Fibroblast of villous mesenchyme (primary cell): Measurements from ENCODE around the gene POMP. TPM values are rescaled to one million over a fixed set of nuclear protein-coding genes. Genes with fewer than 3 reads are reported as not detected.
A peak's percentile ranks its signal among the peaks of the same experiment; 100 is the strongest.

Experiments used
- DNase-seq: peaks from one replicate; pipeline ENCODE4 v3.0.0-alpha.2; 2010; ENCODE audit warnings: low read depth
- H3K4me3 ChIP-seq: 2 replicates; pipeline ENCODE4 v1.5.1; 2011; ENCODE audit warnings: low read depth, mild to moderate bottlenecking, low read length
- CTCF ChIP-seq: IDR thresholded peaks from 2 replicates; pipeline ENCODE4 v1.5.1; 2012; ENCODE audit warnings: low read depth, mild to moderate bottlenecking, low read length; ENCODE audit not compliant: insufficient read depth
- total RNA-seq: library from RNA; depleted of rRNA; stranded (reverse); fragments of >200 nt; gene quantifications from 2 replicates; pipeline ENCODE4 v1.2.3, GENCODE V29; 2012

POMP gene
- total RNA-seq, 1 donor, result 108 TPM

GRCh38 chr13:28618230-28618994 lies 40.5 kb upstream of the POMP start:
- no peak for DNase-seq
- H3K4me3 ChIP-seq, result no peak overlapping the region
- TF ChIP-seq CTCF, result no peak

GRCh38 chr13:28620011-28620830 lies 38.7 kb upstream of the POMP start:
- no peak for DNase-seq
- TF ChIP-seq CTCF, result no peak
- H3K4me3 ChIP-seq, result no peak overlapping the region

- H3K4me3 ChIP-seq, result no peak overlapping the region
- peak; percentile 53 for DNase-seq
- no peak for TF ChIP-seq CTCF
These were observed 37.5 kb upstream of the POMP start for GRCh38 chr13:28621449-28621848.

GRCh38 chr13:28622286-28622685 lies 36.6 kb upstream of the POMP start:
- no peak for DNase-seq
- TF ChIP-seq CTCF, result no peak
- H3K4me3 ChIP-seq, result no peak overlapping the region

GRCh38 chr13:28623782-28624706 lies 34.9 kb upstream of the POMP start:
- H3K4me3 ChIP-seq, result no peak overlapping the region
- no peak for DNase-seq
- TF ChIP-seq CTCF, result no peak

GRCh38 chr13:28624707-28625432 lies 34.1 kb upstream of the POMP start:
- H3K4me3 ChIP-seq, result no peak overlapping the region
- TF ChIP-seq CTCF, result no peak
- DNase-seq, result no peak
